Ovary (tissue), 3 donors: ENCODE measurements around the gene DAG1.

Experiments
- CTCF ChIP-seq, 3 donors: fragments of 450-650 bp in 2 of 3; fragments of 200-600 bp in 1 of 3; IDR thresholded peaks; one replicate each; pipeline versions ENCODE4 v1.5.1 to v1.8.0; 2016 to 2022; ENCODE audit warnings: antibody characterized with exemption in 3 of 3, mild to moderate bottlenecking in 1 of 3
- EP300 ChIP-seq: sonication (generic); formaldehyde crosslinking; IDR thresholded peaks from one replicate; pipeline ENCODE4 v1.6.1; 2017; ENCODE audit warnings: antibody characterized with exemption
- POLR2A ChIP-seq: fragments of 450-650 bp; IDR thresholded peaks from one replicate; pipeline ENCODE4 v1.6.1; 2017; ENCODE audit warnings: antibody characterized with exemption, mild to moderate bottlenecking, moderate library complexity
- donor health status: DM: no; HTN: no; CAD: no.

- TF ChIP-seq CTCF (IDR thresholded peaks at IDR 0.05): no peak
- TF ChIP-seq POLR2A: no peak
- no peak for TF ChIP-seq EP300
Measured at GRCh38 chr3:49453621-49454020, 16.4 kb upstream of the DAG1 start.
